RCC 7860 (cell line): ENCODE results near the gene CFAP298.
"Not testable (repeated sequence)": the region's sequence is repeated elsewhere in the genome, so short reads cannot be mapped to it uniquely, and the experiment has no call there.

Experiments used
- DNase-seq: peaks from one replicate; pipeline ENCODE4 v3.0.0-alpha.2; 2015; ENCODE audit warnings: low spot score
- FAIRE-seq: peaks from 2 replicates; lab custom pipeline; 2012; peaks lifted over from hg19 to GRCh38; lab: Jason Lieb, UNC

CFAP298 gene

GRCh38 chr21:32569261-32570230 lies 42.6 kb downstream of the CFAP298 start:
- FAIRE-seq (no peak), DNase-seq (peak; percentile 43)

DNA sequence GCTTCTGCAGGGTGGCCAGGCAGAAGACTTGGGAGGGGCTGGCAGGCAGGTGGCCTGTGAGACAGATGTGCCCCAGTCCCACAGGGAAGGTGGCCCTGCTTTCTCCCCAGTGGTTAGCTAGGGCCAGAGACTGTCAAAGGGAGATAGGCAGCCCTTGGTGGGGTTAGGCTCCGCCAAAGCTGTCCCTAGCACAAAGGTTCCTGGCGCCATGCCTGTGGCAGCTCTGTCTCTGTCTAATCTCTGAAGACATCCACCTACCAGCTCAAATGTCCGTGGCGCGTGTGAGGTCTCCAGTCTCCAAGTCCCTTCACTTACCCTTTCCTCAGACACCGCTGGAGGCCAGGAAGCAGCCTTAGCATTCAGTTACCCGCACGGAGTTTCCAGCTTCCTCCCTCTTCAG lies 44.6 kb downstream of the CFAP298 start:
- no peak for FAIRE-seq

GRCh38 chr21:32566741-32567389 lies 45.3 kb downstream of the CFAP298 start:
- no peak for DNase-seq
- no peak for FAIRE-seq

More for the DNA sequence above, 44.6 kb downstream of the CFAP298 start:
- DNase-seq = no peak

DNA sequence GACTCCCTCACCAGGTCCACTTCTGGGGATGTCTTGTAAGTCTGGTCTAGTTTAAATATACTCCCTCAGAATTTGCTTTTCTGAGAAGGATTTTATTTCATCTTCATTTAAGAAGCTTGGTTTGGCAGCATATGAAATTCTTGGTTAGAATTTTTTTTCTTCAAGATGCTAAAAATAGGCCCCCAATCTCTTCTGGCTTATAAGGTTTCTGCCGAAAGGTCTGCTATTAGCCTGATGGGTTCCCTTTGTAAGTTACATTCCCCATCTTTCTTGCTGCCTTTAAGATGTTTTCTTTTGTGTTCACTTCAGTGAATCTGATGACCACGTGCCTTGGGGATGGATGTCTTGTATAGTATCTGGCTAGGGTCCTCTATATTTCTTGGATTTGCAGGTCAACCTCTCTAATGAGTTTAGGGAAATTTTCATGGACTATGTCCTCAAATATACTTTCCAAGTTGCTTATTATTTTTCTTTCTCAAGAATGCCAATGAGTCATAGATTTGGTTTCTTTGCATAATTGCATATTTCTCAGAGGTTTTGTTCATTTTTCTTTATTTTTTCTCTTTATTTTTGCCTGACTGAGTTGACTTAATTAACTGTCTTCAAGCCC lies 46.2 kb downstream of the CFAP298 start:
- no peak for DNase-seq
- FAIRE-seq = no peak

- DNase-seq (no peak), FAIRE-seq (no peak)
These were observed 49.3 kb downstream of the CFAP298 start for GRCh38 chr21:32562915-32563314.

DNA sequence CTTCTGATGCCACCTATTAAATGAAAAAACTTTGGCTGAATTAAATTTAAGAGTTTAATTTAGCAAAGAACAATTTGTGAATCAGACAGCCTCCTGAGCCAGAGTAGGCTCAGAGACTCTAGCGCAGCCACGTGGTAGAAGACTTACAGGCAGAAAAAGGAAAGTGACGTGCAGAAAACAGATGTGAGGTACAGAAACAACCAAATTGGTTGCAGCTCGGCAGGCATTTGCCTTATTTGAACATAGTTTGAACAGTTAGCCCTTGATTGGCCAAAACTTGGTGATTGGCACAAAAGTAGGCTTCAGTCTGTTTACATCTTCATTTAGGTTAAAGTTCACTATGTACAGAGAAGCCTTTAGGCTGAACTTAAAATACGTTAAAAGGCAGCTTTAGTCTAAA lies 49.8 kb downstream of the CFAP298 start:
- DNase-seq (no peak), FAIRE-seq (no peak)

DNA sequence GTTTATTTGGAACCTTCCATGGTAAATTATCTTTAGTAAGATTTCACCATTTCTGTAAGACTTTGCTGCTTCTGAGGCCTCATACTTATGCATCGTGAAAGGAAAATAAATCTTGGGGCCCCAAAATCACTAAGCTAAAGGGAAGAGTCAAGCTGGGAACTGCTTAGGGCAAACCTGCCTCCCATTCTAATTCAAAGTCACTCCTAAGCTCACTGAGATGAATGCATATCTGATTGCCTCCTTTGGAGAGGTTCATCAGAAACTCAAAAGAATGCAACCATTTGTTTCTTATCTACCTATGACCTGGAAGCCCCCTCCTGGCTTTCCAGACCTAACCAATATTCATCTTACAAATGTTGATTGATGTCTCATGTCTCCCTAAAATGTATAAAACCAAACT lies 50.7 kb downstream of the CFAP298 start:
- DNase-seq, FAIRE-seq: not testable (repeated sequence)

DNA sequence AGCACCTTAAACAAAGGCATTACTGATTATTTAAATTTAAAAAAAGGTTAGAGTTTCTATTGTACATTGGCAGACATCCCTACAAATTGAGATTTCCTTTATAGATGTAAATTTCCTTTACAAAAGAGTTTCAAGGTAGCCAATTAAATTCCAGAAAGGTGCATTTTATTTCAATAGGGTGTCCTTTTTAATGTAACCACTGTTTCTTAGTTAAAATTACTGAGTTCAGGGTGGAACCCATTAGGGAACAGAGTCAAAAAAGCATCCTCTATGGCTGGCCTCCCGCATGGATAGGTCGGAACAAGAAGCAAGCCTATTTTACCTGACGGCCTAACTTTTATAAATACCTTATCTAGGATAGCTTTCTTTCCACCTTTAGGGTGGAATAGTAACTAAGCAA lies 51.3 kb downstream of the CFAP298 start:
- no peak for DNase-seq
- FAIRE-seq = no peak

DNA sequence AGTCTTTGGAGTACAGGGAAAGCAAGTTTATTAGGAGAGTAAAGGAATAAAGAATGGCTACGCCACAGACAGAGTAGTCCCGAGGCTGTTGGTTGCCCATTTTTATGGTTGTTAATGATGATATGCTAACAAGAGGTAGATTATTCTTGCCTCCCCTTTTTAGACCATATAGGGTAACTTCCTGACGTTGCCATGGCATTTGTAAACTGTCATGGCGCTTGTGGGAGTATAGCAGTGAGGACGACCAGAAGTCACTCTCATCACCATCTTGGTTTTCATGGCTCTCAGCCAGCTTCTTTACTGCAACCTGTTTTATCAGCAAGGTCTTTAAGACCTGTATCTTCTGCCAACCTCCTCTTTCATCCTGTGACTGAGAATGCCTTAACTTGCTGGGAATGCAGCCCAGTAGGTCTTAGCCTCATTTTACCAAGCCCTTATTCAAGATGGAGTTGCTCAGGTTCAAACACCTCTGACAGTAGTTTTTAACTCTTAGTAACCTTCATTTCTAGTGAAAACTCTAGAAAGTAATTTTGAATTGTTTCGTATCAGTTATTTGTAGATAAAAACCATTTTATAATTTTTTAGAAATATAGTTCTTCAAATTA lies 53.1 kb downstream of the CFAP298 start:
- DNase-seq (no peak), FAIRE-seq (peak; percentile 45)

DNA sequence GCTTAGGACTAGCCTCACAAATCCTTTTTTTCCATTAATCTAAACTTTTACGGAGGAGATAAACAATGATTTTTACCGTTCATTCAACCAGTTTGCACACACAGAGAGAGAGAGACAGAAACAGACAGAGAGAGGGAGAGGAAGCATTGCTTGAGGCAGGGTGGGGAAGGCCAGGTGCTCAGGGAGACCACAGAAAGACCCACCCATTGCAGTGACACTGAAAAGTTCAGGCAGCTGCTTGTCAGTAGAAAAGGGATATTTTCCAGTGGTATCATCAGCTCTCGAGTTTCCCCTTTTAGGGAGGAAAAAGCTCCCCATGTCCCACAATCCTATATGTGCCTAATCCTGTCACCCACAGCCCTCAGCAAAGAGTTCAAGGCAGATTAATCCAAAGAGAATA lies 54.1 kb downstream of the CFAP298 start:
- FAIRE-seq = no peak
- DNase-seq = no peak

DNA sequence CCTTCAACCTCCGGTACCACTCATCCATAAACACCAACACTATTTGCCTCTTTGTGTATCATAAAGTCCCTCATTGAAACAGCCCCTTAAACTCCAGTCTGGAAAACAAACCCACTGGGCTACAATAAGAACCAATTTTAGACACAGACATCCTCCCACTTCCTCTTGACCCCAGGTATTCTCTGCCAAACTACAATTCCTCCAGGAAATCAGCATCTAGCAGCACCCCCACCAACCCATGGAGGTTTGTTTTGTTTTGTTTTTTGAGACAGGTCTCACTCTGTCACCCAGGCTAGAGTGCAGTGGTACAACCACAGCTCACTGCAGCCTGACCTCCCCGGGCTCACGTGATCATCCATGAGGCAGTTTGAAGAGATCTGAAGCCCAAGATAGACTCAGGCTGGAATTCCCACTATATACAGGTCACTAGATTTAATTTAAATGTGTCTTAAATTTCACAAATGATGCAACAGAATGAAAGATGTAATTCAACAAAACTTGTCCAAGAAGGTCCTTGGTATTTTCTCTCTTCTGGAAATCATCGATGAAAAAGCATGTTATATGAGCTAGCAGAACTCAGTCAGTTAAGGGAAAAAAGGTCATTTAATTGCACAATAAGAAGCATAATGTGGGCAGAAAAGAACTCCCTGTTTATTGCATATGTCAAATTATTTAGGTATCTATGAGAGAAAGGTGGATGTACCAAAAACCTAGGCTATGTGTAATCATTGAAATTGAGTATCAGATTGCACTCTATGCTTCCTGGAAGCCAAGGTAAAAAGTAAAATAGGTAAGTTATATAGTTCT lies 57.1 kb downstream of the CFAP298 start:
- FAIRE-seq (no peak), DNase-seq (no peak)

GRCh38 chr21:32549886-32550285 lies 62.3 kb downstream of the CFAP298 start:
- DNase-seq = no peak
- no peak for FAIRE-seq

GRCh38 chr21:32549440-32549839 lies 62.7 kb downstream of the CFAP298 start:
- FAIRE-seq = no peak
- no peak for DNase-seq
